ENCODE data around the gene SND1.

DNA sequence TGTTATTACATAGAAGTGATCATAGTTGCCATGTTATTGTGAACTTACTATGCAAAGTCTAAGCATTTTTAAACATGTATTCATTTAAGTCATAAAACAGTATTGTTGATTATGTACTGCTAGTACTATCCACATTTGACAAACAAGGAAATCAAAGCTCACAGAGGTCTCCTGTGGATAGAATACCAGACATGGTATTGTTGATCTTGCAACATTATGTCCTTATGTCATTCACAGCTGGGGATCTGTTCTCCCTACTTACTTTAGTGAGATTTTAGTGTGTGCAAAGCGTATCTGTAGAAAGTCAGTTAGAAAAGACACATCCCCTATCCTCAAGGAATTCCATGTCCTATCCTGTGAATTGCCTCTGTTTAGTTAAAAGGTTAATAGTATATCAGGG is 106.1 kb downstream of the SND1 start:
- TF ChIP-seq, protein P1, sequence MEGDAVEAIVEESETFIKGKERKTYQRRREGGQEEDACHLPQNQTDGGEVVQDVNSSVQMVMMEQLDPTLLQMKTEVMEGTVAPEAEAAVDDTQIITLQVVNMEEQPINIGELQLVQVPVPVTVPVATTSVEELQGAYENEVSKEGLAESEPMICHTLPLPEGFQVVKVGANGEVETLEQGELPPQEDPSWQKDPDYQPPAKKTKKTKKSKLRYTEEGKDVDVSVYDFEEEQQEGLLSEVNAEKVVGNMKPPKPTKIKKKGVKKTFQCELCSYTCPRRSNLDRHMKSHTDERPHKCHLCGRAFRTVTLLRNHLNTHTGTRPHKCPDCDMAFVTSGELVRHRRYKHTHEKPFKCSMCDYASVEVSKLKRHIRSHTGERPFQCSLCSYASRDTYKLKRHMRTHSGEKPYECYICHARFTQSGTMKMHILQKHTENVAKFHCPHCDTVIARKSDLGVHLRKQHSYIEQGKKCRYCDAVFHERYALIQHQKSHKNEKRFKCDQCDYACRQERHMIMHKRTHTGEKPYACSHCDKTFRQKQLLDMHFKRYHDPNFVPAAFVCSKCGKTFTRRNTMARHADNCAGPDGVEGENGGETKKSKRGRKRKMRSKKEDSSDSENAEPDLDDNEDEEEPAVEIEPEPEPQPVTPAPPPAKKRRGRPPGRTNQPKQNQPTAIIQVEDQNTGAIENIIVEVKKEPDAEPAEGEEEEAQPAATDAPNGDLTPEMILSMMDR (IDR thresholded peaks at IDR 0.05), result no peak
- TF ChIP-seq POLR2A (IDR thresholded peaks at IDR 0.05), result no peak
- no peak for TF ChIP-seq POLR2AphosphoS5 (IDR thresholded peaks at IDR 0.05; ENCODE audit: insufficient read depth in 1 of 2, low read depth in 1 of 2)

Data from vagina (tissue), 2 donors.